ENCODE measurements around the gene NEDD4L.

NEDD4L gene

GRCh38 chr18:58175122-58175785, 131.2 kb downstream of the NEDD4L start:
- TF ChIP-seq, protein P1, sequence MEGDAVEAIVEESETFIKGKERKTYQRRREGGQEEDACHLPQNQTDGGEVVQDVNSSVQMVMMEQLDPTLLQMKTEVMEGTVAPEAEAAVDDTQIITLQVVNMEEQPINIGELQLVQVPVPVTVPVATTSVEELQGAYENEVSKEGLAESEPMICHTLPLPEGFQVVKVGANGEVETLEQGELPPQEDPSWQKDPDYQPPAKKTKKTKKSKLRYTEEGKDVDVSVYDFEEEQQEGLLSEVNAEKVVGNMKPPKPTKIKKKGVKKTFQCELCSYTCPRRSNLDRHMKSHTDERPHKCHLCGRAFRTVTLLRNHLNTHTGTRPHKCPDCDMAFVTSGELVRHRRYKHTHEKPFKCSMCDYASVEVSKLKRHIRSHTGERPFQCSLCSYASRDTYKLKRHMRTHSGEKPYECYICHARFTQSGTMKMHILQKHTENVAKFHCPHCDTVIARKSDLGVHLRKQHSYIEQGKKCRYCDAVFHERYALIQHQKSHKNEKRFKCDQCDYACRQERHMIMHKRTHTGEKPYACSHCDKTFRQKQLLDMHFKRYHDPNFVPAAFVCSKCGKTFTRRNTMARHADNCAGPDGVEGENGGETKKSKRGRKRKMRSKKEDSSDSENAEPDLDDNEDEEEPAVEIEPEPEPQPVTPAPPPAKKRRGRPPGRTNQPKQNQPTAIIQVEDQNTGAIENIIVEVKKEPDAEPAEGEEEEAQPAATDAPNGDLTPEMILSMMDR (tag by site-specific recombination; IDR thresholded peaks at IDR 0.05): 0 out of 2 replicates have a peak, but pooled peaks have one; percentile 18
- no peak for TF ChIP-seq ZNF138 (tag by site-specific recombination; IDR thresholded peaks at IDR 0.05; ENCODE audit: borderline replicate concordance)
- Histone ChIP-seq H3K9me3 (ENCODE audit: control insufficient read depth, insufficient read depth, low read depth, low read length) (no peaks in the 10 kb centered on the region), H3K27ac (ENCODE audit: extremely low read depth, low read depth, low read length) (no peak overlapping the region), H3K4me1 (ENCODE audit: control insufficient read depth, insufficient read depth, low read length) (peaks cover 5% of the 10 kb centered on the region; the same call in 1 of the 2 replicates), H3K36me3 (ENCODE audit: control insufficient read depth in 2 of 2, insufficient read depth in 1 of 2, low read length in 2 of 2) (no peaks in the 10 kb centered on the region; a peak in 1 of 3 replicates), H3K4me3 (ENCODE audit: low read depth, low read length) (no peak overlapping the region)
- ChIA-PET POLR2A (no interaction called here), CTCF (interaction anchor here (0.8 to 1.9 kb wide), 5 partner anchors 10 to 147 kb away, joined by 3 to 7 read pairs (median 3); partner anchors contain the start of gene NEDD4L)

DNA sequence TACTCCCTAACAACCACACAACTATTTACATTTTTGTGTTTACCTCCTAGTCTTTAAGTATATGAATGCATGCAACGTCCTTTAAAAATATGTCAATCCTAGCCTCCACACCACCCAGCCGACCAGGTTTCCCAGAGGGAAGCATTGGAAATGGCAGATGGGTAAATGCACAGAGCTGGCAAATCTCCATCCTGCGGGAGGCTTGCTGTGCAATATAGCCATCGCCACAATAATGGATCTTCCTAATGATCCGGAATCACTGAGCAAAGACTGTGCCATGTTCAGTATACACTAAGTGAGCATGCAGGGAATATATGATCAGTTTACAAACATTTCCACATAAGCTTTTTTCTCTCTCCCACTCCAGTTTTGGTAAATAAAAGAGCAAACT, 131.8 kb downstream of the NEDD4L start:
- H3K27ac ChIP-seq (ENCODE audit: extremely low read depth, low read depth, low read length): no peak overlapping the region
- POLR2A ChIA-PET: no interaction called here
- no peak for TF ChIP-seq ZNF785 (tag by site-specific recombination; IDR thresholded peaks at IDR 0.05)
- no peak for TF ChIP-seq ZNF658 (tag by site-specific recombination; IDR thresholded peaks at IDR 0.05)
- no peaks in the 10 kb centered on the region for H3K9me3 ChIP-seq (ENCODE audit: control insufficient read depth, insufficient read depth, low read depth, low read length)
- no peak overlapping the region for H3K4me3 ChIP-seq (ENCODE audit: low read depth, low read length)
- H3K36me3 ChIP-seq (ENCODE audit: control insufficient read depth in 2 of 2, insufficient read depth in 1 of 2, low read length in 2 of 2): no peaks in the 10 kb centered on the region; a peak in 1 of 3 replicates
- H3K4me1 ChIP-seq (ENCODE audit: control insufficient read depth, insufficient read depth, low read length): peaks cover 5% of the 10 kb centered on the region; the same call in 1 of the 2 replicates
- CTCF ChIA-PET: interaction anchor here (0.8 to 1.9 kb wide), 4 partner anchors 9 to 146 kb away, joined by 3 to 7 read pairs (median 4); partner anchors contain the start of gene NEDD4L

- no peaks in the 10 kb centered on the region; a peak in 1 of 3 replicates for H3K36me3 ChIP-seq (ENCODE audit: control insufficient read depth in 2 of 2, insufficient read depth in 1 of 2, low read length in 2 of 2)
- TF ChIP-seq ZNF19 (tag by site-specific recombination; IDR thresholded peaks at IDR 0.05; ENCODE audit: low read depth) (no peak), ZBTB20 (tag by site-specific recombination; IDR thresholded peaks at IDR 0.05) (peak; percentile 56), PRDM1 (tag by site-specific recombination; IDR thresholded peaks at IDR 0.05) (0 out of 2 replicates have a peak, but pooled peaks have one; percentile 33)
- no peaks in the 10 kb centered on the region for H3K9me3 ChIP-seq (ENCODE audit: control insufficient read depth, insufficient read depth, low read depth, low read length)
- H3K4me1 ChIP-seq (ENCODE audit: control insufficient read depth, insufficient read depth, low read length): peaks cover 5% of the 10 kb centered on the region; the same call in 1 of the 2 replicates
- H3K27ac ChIP-seq (ENCODE audit: extremely low read depth, low read depth, low read length): no peak overlapping the region
- CTCF ChIA-PET: interaction anchor here (0.6 to 6.6 kb wide), 8 partner anchors 16 to 554 kb away, joined by 3 to 72 read pairs (median 7); partner anchors contain the start of gene NEDD4L
- no peak overlapping the region for H3K4me3 ChIP-seq (ENCODE audit: low read depth, low read length)
- POLR2A ChIA-PET: no interaction called here
These were observed 133.1 kb downstream of the NEDD4L start for GRCh38 chr18:58177004-58177717.

DNA sequence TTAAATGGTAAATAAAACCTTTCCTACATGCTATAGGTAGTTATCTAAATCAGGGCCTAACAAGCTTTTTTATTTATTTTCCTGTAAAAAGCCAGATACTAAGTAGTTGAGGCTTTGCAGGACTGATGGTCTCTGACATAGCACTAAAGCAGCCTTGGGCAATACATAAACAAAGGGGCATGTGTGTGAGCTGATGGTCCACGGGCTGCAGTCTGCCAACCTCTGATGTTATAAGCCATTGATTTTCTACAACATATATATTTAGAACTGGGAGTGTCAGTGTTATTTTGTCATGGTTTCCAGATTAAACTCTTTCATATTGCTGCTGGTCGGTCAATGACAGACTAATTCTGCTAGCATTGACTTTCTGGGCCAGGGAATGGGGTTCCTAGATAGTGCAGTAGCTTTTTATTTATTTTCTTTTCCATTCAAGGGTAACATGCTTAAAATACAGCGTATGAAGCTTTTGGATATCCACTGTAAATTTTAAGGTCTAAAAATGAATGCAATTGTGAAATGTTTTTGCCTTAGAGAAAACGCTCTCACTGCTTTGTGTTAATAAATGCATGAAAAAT, 134.0 kb downstream of the NEDD4L start:
- H3K36me3 ChIP-seq (ENCODE audit: control insufficient read depth in 2 of 2, insufficient read depth in 1 of 2, low read length in 2 of 2): no peaks in the 10 kb centered on the region; a peak in 1 of 3 replicates
- H3K9me3 ChIP-seq (ENCODE audit: control insufficient read depth, insufficient read depth, low read depth, low read length): no peaks in the 10 kb centered on the region
- ChIA-PET POLR2A (no interaction called here), CTCF (interaction anchor here (0.6 to 6.6 kb wide), 8 partner anchors 16 to 555 kb away, joined by 3 to 72 read pairs (median 7); partner anchors contain the start of gene NEDD4L)
- peaks cover 5% of the 10 kb centered on the region; the same call in 1 of the 2 replicates for H3K4me1 ChIP-seq (ENCODE audit: control insufficient read depth, insufficient read depth, low read length)
- H3K4me3 ChIP-seq (ENCODE audit: low read depth, low read length): no peak overlapping the region
- no peak overlapping the region for H3K27ac ChIP-seq (ENCODE audit: extremely low read depth, low read depth, low read length)
- no peak for TF ChIP-seq ZNF510 (tag by site-specific recombination; IDR thresholded peaks at IDR 0.05; ENCODE audit: insufficient replicate concordance)
- TF ChIP-seq ZNF221 (tag by site-specific recombination; IDR thresholded peaks at IDR 0.05; ENCODE audit: borderline replicate concordance): no peak
- no peak for TF ChIP-seq ZNF416 (tag by site-specific recombination; IDR thresholded peaks at IDR 0.05)
- TF ChIP-seq, protein P2, sequence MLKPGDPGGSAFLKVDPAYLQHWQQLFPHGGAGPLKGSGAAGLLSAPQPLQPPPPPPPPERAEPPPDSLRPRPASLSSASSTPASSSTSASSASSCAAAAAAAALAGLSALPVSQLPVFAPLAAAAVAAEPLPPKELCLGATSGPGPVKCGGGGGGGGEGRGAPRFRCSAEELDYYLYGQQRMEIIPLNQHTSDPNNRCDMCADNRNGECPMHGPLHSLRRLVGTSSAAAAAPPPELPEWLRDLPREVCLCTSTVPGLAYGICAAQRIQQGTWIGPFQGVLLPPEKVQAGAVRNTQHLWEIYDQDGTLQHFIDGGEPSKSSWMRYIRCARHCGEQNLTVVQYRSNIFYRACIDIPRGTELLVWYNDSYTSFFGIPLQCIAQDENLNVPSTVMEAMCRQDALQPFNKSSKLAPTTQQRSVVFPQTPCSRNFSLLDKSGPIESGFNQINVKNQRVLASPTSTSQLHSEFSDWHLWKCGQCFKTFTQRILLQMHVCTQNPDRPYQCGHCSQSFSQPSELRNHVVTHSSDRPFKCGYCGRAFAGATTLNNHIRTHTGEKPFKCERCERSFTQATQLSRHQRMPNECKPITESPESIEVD (tag by site-specific recombination; IDR thresholded peaks at IDR 0.05): no peak
- TF ChIP-seq SCRT2 (tag by site-specific recombination; IDR thresholded peaks at IDR 0.05): no peak
- no peak for TF ChIP-seq ZNF624 (tag by site-specific recombination; IDR thresholded peaks at IDR 0.05)
- TF ChIP-seq FEZF1 (tag by site-specific recombination; IDR thresholded peaks at IDR 0.05): no peak
- TF ChIP-seq ZBTB17 (tag by site-specific recombination; IDR thresholded peaks at IDR 0.05): no peak
- TF ChIP-seq ZNF777 (tag by site-specific recombination; IDR thresholded peaks at IDR 0.05; ENCODE audit: borderline replicate concordance): no peak
- TF ChIP-seq, protein P3, sequence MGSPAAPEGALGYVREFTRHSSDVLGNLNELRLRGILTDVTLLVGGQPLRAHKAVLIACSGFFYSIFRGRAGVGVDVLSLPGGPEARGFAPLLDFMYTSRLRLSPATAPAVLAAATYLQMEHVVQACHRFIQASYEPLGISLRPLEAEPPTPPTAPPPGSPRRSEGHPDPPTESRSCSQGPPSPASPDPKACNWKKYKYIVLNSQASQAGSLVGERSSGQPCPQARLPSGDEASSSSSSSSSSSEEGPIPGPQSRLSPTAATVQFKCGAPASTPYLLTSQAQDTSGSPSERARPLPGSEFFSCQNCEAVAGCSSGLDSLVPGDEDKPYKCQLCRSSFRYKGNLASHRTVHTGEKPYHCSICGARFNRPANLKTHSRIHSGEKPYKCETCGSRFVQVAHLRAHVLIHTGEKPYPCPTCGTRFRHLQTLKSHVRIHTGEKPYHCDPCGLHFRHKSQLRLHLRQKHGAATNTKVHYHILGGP (tag by site-specific recombination; IDR thresholded peaks at IDR 0.05): no peak
- no peak for TF ChIP-seq ZNF473 (tag by site-specific recombination; IDR thresholded peaks at IDR 0.05)
- no peak for TF ChIP-seq ZNF48 (tag by site-specific recombination; IDR thresholded peaks at IDR 0.05)
